Measurements from ENCODE around the gene INKA1.

DNA sequence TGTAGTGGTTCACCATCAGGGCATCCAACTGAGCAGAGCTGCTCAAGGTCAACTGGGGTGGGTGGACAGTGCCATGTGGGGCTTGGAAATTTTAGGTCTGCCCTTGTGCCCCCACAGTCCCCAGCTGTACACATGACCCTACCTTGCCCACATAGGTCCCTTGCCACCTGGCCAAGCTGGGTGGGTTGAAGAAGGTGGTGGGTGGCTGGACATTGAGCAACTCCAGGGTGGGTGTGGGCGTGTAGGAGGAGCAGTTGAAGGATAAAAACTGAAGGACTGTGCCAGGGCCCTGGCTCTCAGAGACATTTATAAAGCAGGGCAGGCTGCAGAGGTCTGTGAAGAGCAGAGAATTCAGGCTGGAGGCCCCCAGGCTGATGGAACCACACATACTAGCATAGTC is 4.0 kb upstream of the INKA1 start:
- no peak for TF ChIP-seq CTCF (IDR thresholded peaks at IDR 0.05)
- TF ChIP-seq EP300 (IDR thresholded peaks at IDR 0.05) = no peak
- no peak for TF ChIP-seq POLR2A (IDR thresholded peaks at IDR 0.05)

All from stomach (tissue), 4 donors.